GM12878 (cell line): Measurements from ENCODE around the gene EHD2. TPM values are rescaled to one million over a fixed set of nuclear protein-coding genes. Genes with fewer than 3 reads are reported as not detected.

ENCODE experiments used
- ATAC-seq: fragments of 200-7000 bp; cut with Tn5 transposase; 3 replicates; pipeline ENCODE4 v1.9.1; 2020; ENCODE audit warnings: mild to moderate bottlenecking, moderate library complexity
- BruUV-seq: library from RNA; stranded (reverse); fragments of 400-500 nt; replicated peaks from 2 replicates; lab custom pipeline; 2021; lab: Mats Ljungman, UMichigan
- CTCF ChIA-PET: fragments of 300-600 bp; sonication (Branson Sonifier 250); formaldehyde crosslinking; extraction: SDS; loops from one replicate; lab custom pipeline; 2021; ENCODE audit warnings: inconsistent platforms; lab: Yijun Ruan, JAX
- POLR2A ChIA-PET: fragments of 350-600 bp; formaldehyde crosslinking; extraction: SDS; loops from one replicate; lab custom pipeline; 2021; ENCODE audit warnings: inconsistent platforms; lab: Charles Lee
- RAD21 ChIA-PET: fragments of 300-600 bp; sonication (Branson Sonifier 250); formaldehyde crosslinking; loops from one replicate; lab custom pipeline; 2023; ENCODE audit warnings: antibody characterized with exemption; ENCODE audit not compliant: unreplicated experiment; lab: Charles Lee
- SMC1A ChIA-PET: fragments of 300-600 bp; sonication (Branson Sonifier 250); formaldehyde crosslinking; loops from one replicate; lab custom pipeline; 2023; ENCODE audit not compliant: unreplicated experiment, uncharacterized antibody; lab: Charles Lee
- DNase-seq: peaks from one replicate; pipeline ENCODE4 v3.0.0-alpha.2; 2011; ENCODE audit warnings: low read depth, low spot score
- FAIRE-seq: peaks from 3 replicates; lab custom pipeline; 2011; peaks lifted over from hg19 to GRCh38; lab: Jason Lieb, UNC
- H2AFZ ChIP-seq: 2 replicates; pipeline ENCODE4 v1.6.0; 2011; ENCODE audit warnings: low read depth, low read length, control low read depth; ENCODE audit not compliant: control insufficient read depth
- H3K27ac ChIP-seq: 2 replicates; pipeline ENCODE4 v1.5.1; 2011; ENCODE audit warnings: control low read depth; ENCODE audit not compliant: control insufficient read depth, insufficient read depth
- H3K27me3 ChIP-seq, 2 experiments: replicated peaks in 1 of 2; 2 replicates each; pipeline versions ENCODE4 v1.6.0 to v1.6.1; 2011; ENCODE audit warnings: low read length in 1 of 2; ENCODE audit not compliant: control insufficient read depth in 2 of 2, insufficient read depth in 2 of 2
- H3K36me3 ChIP-seq, 2 experiments: 2 replicates each; pipeline ENCODE4 v1.5.1; 2011; ENCODE audit warnings: low read length in 1 of 2; ENCODE audit not compliant: control insufficient read depth in 2 of 2, insufficient read depth in 2 of 2
- H3K4me1 ChIP-seq: 2 replicates; pipeline ENCODE4 v1.6.1; 2011; ENCODE audit warnings: mild to moderate bottlenecking, low read length, moderate library complexity, mixed read lengths; ENCODE audit not compliant: control insufficient read depth, insufficient read depth
- H3K4me2 ChIP-seq: 2 replicates; pipeline ENCODE4 v1.6.0; 2011; ENCODE audit warnings: control low read depth; ENCODE audit not compliant: control insufficient read depth, insufficient read depth
- H3K4me3 ChIP-seq: fragments of 200-600 bp; sonication (generic); 2 replicates; pipeline ENCODE4 v1.5.1; 2016
- H3K79me2 ChIP-seq: 2 replicates; pipeline ENCODE4 v1.6.0; 2011; ENCODE audit warnings: low read length; ENCODE audit not compliant: control insufficient read depth, insufficient read depth
- H3K9ac ChIP-seq: 2 replicates; pipeline ENCODE4 v1.8.0; 2011; ENCODE audit warnings: low read length, control low read depth, mixed read lengths; ENCODE audit not compliant: control insufficient read depth, insufficient read depth
- H3K9me3 ChIP-seq: replicated peaks from 3 replicates; pipeline ENCODE4 v1.5.1; 2011; ENCODE audit warnings: mild to moderate bottlenecking, low read length; ENCODE audit not compliant: control insufficient read depth, insufficient read depth
- H4K20me1 ChIP-seq: 2 replicates; pipeline ENCODE4 v1.6.0; 2011; ENCODE audit not compliant: control insufficient read depth, insufficient read depth
- BHLHE40 ChIP-seq, 2 experiments: fragments of 450-650 bp in 1 of 2; IDR thresholded peaks; 2 replicates each; pipeline ENCODE4 v1.6.1; 2011 to 2017; ENCODE audit warnings: low read depth in 2 of 2, borderline replicate concordance in 1 of 2, improper control_type of control experiment in 1 of 2, low read length in 1 of 2, mild to moderate bottlenecking in 1 of 2
- E4F1 ChIP-seq: fragments of 450-650 bp; IDR thresholded peaks from 2 replicates; pipeline ENCODE4 v1.6.1; 2018; ENCODE audit warnings: borderline replicate concordance, mild to moderate bottlenecking; ENCODE audit not compliant: partially characterized antibody
- IKZF2 ChIP-seq, 2 experiments: fragments of 450-650 bp; IDR thresholded peaks; 2 replicates each; pipeline ENCODE4 v1.6.1; 2017; ENCODE audit warnings: mild to moderate bottlenecking in 2 of 2, moderate library complexity in 2 of 2
- MYB ChIP-seq: fragments of 150-350 bp; IDR thresholded peaks from 2 replicates; pipeline ENCODE4 v1.6.1; 2014; ENCODE audit warnings: mild to moderate bottlenecking, low read depth, low read length, borderline replicate concordance
- NR2C1 ChIP-seq: fragments of 450-650 bp; IDR thresholded peaks from 2 replicates; pipeline ENCODE4 v1.6.1; 2017; ENCODE audit warnings: antibody characterized with exemption, mild to moderate bottlenecking, moderate library complexity
- PBX3 ChIP-seq: IDR thresholded peaks from 2 replicates; pipeline ENCODE4 v1.6.1; 2011; ENCODE audit warnings: mild to moderate bottlenecking, low read depth, low read length, moderate library complexity; ENCODE audit not compliant: insufficient replicate concordance
- TCF7 ChIP-seq: IDR thresholded peaks from 2 replicates; pipeline ENCODE4 v1.6.1; 2014; ENCODE audit warnings: antibody characterized with exemption, borderline replicate concordance
- YBX1 ChIP-seq: fragments of 450-650 bp; IDR thresholded peaks from 2 replicates; pipeline ENCODE4 v1.6.1; 2016; ENCODE audit warnings: antibody characterized with exemption
- ZBTB11 ChIP-seq: fragments of 450-650 bp; formaldehyde crosslinking; IDR thresholded peaks from 2 replicates; pipeline ENCODE4 v1.5.0; 2022; ENCODE audit warnings: mild to moderate bottlenecking, missing genetic modification characterization
- WGBS: methylation state at CpG from one replicate; pipeline ENCODE4 v1.1.6; 2016; ENCODE audit warnings: low lambda C conversion rate; ENCODE audit not compliant: insufficient replicate concordance, insufficient coverage; ENCODE audit errors: missing lambda C conversion rate; 5-methylcytosine and 5-hydroxymethylcytosine counted together
- in situ Hi-C: fragments of 300-500 bp; cut with MboI; formaldehyde crosslinking; loops from 9 replicates; pipeline ENCODE4 v1.14.3; 2018; ENCODE audit warnings: mixed read lengths
- intact Hi-C: fragments of 100-400 bp; cut with micrococcal nuclease; formaldehyde crosslinking; loops from one replicate; pipeline ENCODE4 v1.14.2; 2022; ENCODE audit not compliant: unreplicated experiment
- polyA plus RNA-seq, 11 experiments: library from polyadenylated mRNA; depleted of rRNA in 4 of 11; unstranded in 6 of 11; stranded (reverse) in 5 of 11; fragments of >200 nt; fragmentation: Nextera tagmentation in 4 of 11; fragmentation: Illumina TruSeq in 1 of 11; extraction: Ambion mirVana in 4 of 11; extraction: Trizol in 1 of 11; gene quantifications; 1 replicate in 1 of 11; 2 replicates in 10 of 11; pipeline versions ENCODE4 v1.2.1 to v1.2.3, GENCODE V29; 2011 to 2016; ENCODE audit warnings: inconsistent platforms in 2 of 11, missing spikeins in 2 of 11, low read depth in 1 of 11
- total RNA-seq, 4 experiments: library from RNA; depleted of rRNA in 3 of 4; stranded (reverse); fragments of >200 nt in 3 of 4; fragmentation: Illumina TruSeq in 1 of 4; extraction: Trizol in 1 of 4; gene quantifications; 2 replicates each; pipeline versions ENCODE4 v1.2.1 to v1.2.3, GENCODE V29; 2013 to 2021

The EHD2 gene
- total and polyA plus RNA-seq, 10 of the 15 experiments (the other 5 are each of a cell fraction or from before 2014, with no cell fraction given): 0.12 to 0.24 (median 0.23) TPM; not detected in 7

GRCh38 chr19:47729468-47729798 is 16.2 kb downstream of the EHD2 start:
- Histone ChIP-seq H4K20me1 (no peaks in the 10 kb centered on the region), H3K36me3 (no peaks in the 10 kb centered on the region), H3K4me1 (no peaks in the 10 kb centered on the region), H3K27me3 (0 out of 4 replicates have a peak, but pooled peaks cover 0 to 2% of the 10 kb centered on the region in 2 experiments), H3K4me2 (no peak overlapping the region), H3K9ac (no peak overlapping the region), H3K4me3 (no peak overlapping the region), H3K27ac (no peak overlapping the region), H3K79me2 (no peaks in the 10 kb centered on the region), H3K9me3 (no peaks in the 10 kb centered on the region; the same call in 2 of the 3 replicates), H2AFZ (no peak overlapping the region)
- FAIRE-seq (no peak), DNase-seq (no peak), ATAC-seq (no peak)
- no peak for TF ChIP-seq E4F1
- no peak for TF ChIP-seq TCF7
- no peak for TF ChIP-seq IKZF2 (IDR thresholded peaks at IDR 0.05)
- no peak for TF ChIP-seq ZBTB11 (CRISPR knock-in tag)
- TF ChIP-seq MYB: no peak
- TF ChIP-seq BHLHE40 (IDR thresholded peaks at IDR 0.05; ENCODE audit: borderline replicate concordance in 1 of 2, low read depth in 2 of 2, low read length in 1 of 2): no peak
- TF ChIP-seq NR2C1: no peak
- no peak for TF ChIP-seq PBX3
- no peak for TF ChIP-seq YBX1
- RAD21 ChIA-PET: no interaction called here
- intact Hi-C loops (no loop called here), in situ Hi-C loops (no loop called here)
- SMC1A ChIA-PET: no interaction called here
- CTCF ChIA-PET: no interaction called here
- POLR2A ChIA-PET: no interaction called here
- BruUV-seq: no TSS peak
- WGBS: 25% methylated on average over 9 of the region's 9 CpGs
